PC-3 (cell line): ENCODE data around the gene SEC63. TPM values are rescaled to one million over a fixed set of nuclear protein-coding genes. Genes with fewer than 3 reads are reported as not detected.

Experiments
- ATAC-seq: fragments of 200-7000 bp; cut with Tn5 transposase; 2 replicates; pipeline ENCODE4 v1.9.1; 2020; ENCODE audit warnings: mild to moderate bottlenecking, moderate library complexity
- Bru-seq: library from RNA; stranded (reverse); fragments of 400-500 nt; gene quantifications from one replicate; lab custom pipeline; 2021; lab: Mats Ljungman, UMichigan
- BruChase-seq, 2 experiments: library from RNA; stranded (reverse); fragments of 400-500 nt; gene quantifications; one replicate each; lab custom pipeline; 2021; lab: Mats Ljungman, UMichigan
- BruUV-seq: library from RNA; stranded (reverse); fragments of 400-500 nt; replicated peaks from 2 replicates; lab custom pipeline; 2021; lab: Mats Ljungman, UMichigan
- CTCF ChIA-PET: fragments of 300-600 bp; sonication (Branson Sonifier 250); formaldehyde crosslinking; loops from one replicate; lab custom pipeline; 2022; ENCODE audit warnings: antibody characterized with exemption; lab: Charles Lee
- POLR2A ChIA-PET: fragments of 300-600 bp; sonication (Branson Sonifier 250); formaldehyde crosslinking; loops from one replicate; lab custom pipeline; 2022; ENCODE audit warnings: antibody characterized with exemption; ENCODE audit not compliant: unreplicated experiment; lab: Charles Lee
- DNase-seq: peaks from one replicate; pipeline ENCODE4 v3.0.0-alpha.2; 2015
- H2AFZ ChIP-seq: fragments of 300-600 bp; sonication (generic); 2 replicates; pipeline ENCODE4 v1.6.0; 2016; ENCODE audit warnings: antibody characterized with exemption, low read length
- H3F3A ChIP-seq: fragments of 300-600 bp; sonication (generic); one replicate; pipeline ENCODE4 v1.6.0; 2017; ENCODE audit warnings: antibody characterized with exemption, low read length, control low read depth, mild to moderate bottlenecking; ENCODE audit not compliant: unreplicated experiment
- H3K27ac ChIP-seq: fragments of 300-600 bp; sonication (generic); 2 replicates; pipeline ENCODE4 v1.5.1; 2016; ENCODE audit warnings: mild to moderate bottlenecking, low read length
- H3K27me3 ChIP-seq: fragments of 300-600 bp; sonication (generic); 2 replicates; pipeline ENCODE4 v1.6.1; 2016; ENCODE audit warnings: low read length, mixed read lengths
- H3K36me3 ChIP-seq: fragments of 300-600 bp; sonication (generic); 2 replicates; pipeline ENCODE4 v1.6.1; 2016; ENCODE audit warnings: low read depth, mixed run types, low read length, mixed read lengths
- H3K4me1 ChIP-seq: fragments of 300-600 bp; sonication (generic); 2 replicates; pipeline ENCODE4 v1.5.1; 2016; ENCODE audit warnings: low read length; ENCODE audit not compliant: insufficient read depth
- H3K4me2 ChIP-seq: fragments of 300-600 bp; sonication (generic); 2 replicates; pipeline ENCODE4 v1.6.0; 2016; ENCODE audit warnings: low read length
- H3K4me3 ChIP-seq: fragments of 300-600 bp; sonication (generic); 2 replicates; pipeline ENCODE4 v1.5.1; 2016; ENCODE audit warnings: mild to moderate bottlenecking, low read length, mixed read lengths
- H3K79me2 ChIP-seq: fragments of 300-600 bp; sonication (generic); 2 replicates; pipeline ENCODE4 v1.6.1; 2017; ENCODE audit warnings: low read length, mixed read lengths
- H3K9ac ChIP-seq: fragments of 300-600 bp; sonication (generic); 2 replicates; pipeline ENCODE4 v1.6.0; 2016; ENCODE audit warnings: mild to moderate bottlenecking, low read length
- H3K9me2 ChIP-seq: fragments of 300-600 bp; sonication (generic); replicated peaks from 2 replicates; pipeline ENCODE4 v1.6.1; 2016; ENCODE audit warnings: mixed run types, low read length, mixed read lengths
- H3K9me3 ChIP-seq: fragments of 300-600 bp; sonication (generic); 2 replicates; pipeline ENCODE4 v1.6.1; 2016; ENCODE audit warnings: low read length, mixed read lengths
- H4K20me1 ChIP-seq: fragments of 300-600 bp; sonication (generic); 2 replicates; pipeline ENCODE4 v1.6.1; 2016; ENCODE audit warnings: low read length, mixed read lengths
- EZH2 ChIP-seq: fragments of 300-600 bp; sonication (generic); IDR thresholded peaks from one replicate; pipeline ENCODE4 v1.6.1; 2017; ENCODE audit warnings: antibody characterized with exemption, mild to moderate bottlenecking, low read length; ENCODE audit not compliant: unreplicated experiment
- EZH2phosphoT487 ChIP-seq: fragments of 300-600 bp; sonication (generic); IDR thresholded peaks from 2 replicates; pipeline ENCODE4 v1.6.1; 2018; ENCODE audit warnings: mild to moderate bottlenecking, antibody characterized with exemption, low read length, borderline replicate concordance
- intact Hi-C: fragments of 100-400 bp; cut with micrococcal nuclease; formaldehyde crosslinking; loops from 2 replicates; pipeline ENCODE4 v1.9.0; 2023
- long read RNA-seq: library from polyadenylated mRNA; unstranded; transcript quantifications from one replicate; pipeline ENCODE4 v2.0.0, GENCODE V29; 2021; ENCODE audit not compliant: unreplicated experiment
- total RNA-seq: library from RNA; depleted of rRNA; stranded (reverse); fragments of >200 nt; gene quantifications from 2 replicates; pipeline ENCODE4 v1.2.3, GENCODE V29; 2014; rRNA removed
- TF ChIP-seq, protein P1 (sequence below): fragments of 300-600 bp; sonication (generic); conservative IDR thresholded peaks from 2 replicates; pipeline ENCODE4 v1.5.1; 2017; ENCODE audit warnings: antibody characterized with exemption, low read depth, mild to moderate bottlenecking, low read length

The SEC63 gene, protein sequence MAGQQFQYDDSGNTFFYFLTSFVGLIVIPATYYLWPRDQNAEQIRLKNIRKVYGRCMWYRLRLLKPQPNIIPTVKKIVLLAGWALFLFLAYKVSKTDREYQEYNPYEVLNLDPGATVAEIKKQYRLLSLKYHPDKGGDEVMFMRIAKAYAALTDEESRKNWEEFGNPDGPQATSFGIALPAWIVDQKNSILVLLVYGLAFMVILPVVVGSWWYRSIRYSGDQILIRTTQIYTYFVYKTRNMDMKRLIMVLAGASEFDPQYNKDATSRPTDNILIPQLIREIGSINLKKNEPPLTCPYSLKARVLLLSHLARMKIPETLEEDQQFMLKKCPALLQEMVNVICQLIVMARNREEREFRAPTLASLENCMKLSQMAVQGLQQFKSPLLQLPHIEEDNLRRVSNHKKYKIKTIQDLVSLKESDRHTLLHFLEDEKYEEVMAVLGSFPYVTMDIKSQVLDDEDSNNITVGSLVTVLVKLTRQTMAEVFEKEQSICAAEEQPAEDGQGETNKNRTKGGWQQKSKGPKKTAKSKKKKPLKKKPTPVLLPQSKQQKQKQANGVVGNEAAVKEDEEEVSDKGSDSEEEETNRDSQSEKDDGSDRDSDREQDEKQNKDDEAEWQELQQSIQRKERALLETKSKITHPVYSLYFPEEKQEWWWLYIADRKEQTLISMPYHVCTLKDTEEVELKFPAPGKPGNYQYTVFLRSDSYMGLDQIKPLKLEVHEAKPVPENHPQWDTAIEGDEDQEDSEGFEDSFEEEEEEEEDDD
- total RNA-seq (12.2 and 16.0 TPM in 2 replicates), Bru-seq, nascent RNA (percentile 92 among the genes with signal in this experiment), BruChase-seq, experiment 1, labeled RNA remaining after a 6-hour chase (percentile 84 among the genes with signal in this experiment), BruChase-seq, experiment 2, labeled RNA remaining after a 2-hour chase (percentile 85 among the genes with signal in this experiment)
- long read RNA-seq, full-length matches to known transcripts: 101 of 225 reads
- long read RNA-seq, partial matches to known transcripts: 96 of 225 reads
- long read RNA-seq, other reads (novel, unspliced or antisense): 28 of 225 reads

DNA sequence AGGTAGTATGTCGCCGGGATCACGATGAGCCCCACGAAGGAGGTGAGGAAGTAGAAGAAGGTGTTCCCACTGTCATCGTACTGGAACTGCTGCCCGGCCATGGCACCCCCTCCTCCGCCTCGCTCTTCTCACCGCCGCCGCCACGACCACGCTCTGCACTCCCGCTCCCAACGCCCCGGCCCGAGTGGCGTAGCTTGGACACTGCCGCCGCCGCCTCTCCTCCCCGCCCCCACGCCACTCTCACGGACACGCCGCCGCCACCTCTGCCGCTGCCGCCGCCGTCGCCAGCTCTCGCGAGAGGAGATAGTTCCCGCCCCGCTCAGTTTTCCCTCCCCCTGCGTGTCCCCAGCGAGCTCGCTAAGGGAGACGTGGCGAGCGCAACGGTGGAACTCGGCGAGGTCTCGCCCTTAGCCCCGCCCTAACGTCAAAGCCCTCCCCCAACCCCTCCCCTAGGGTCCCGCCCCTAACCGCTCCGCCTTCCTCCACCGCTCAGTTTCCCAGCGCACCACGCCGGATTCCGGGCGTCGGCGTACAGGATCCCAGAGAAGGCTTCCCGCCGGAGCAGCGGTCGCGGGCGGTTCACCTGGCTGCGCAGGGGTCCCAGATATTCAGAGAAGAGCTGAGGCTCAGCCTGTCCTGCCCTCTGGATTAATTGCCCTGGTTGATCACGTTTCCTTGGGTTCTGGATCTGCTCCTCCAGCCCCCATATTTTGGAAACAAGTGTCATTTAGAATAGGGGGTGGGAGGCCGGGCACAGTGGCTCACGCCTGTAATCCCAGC is at the start of gene SEC63:
SEC63 (minus strand) TSS at position 300 of the 780 bp plus-strand sequence; CDS start at position 101, 199 bp downstream.
- Histone ChIP-seq H3K4me1 (peaks cover 19% of the 10 kb centered on the region), H3K9ac (peak within 1 kb of the TSS; percentile 96), H3F3A (no peaks in the 10 kb centered on the region), H3K9me2 (no peaks in the 10 kb centered on the region), H2AFZ (peak within 1 kb of the TSS; percentile 84), H3K79me2 (peaks cover 45% of the 10 kb centered on the region), H3K4me2 (peak within 1 kb of the TSS; percentile 92), H3K27ac (peak within 1 kb of the TSS; percentile 56), H3K9me3 (no peaks in the 10 kb centered on the region), H3K36me3 (no peaks in the 10 kb centered on the region), H4K20me1 (peaks cover 13% of the 10 kb centered on the region), H3K4me3 (peak within 1 kb of the TSS; percentile 95), H3K27me3 (no peaks in the 10 kb centered on the region)
- no TSS peak for BruUV-seq
- intact Hi-C loops: loop anchor here (10.0 kb wide), 1 partner anchor 63 kb away; no protein-coding TSS in a partner anchor
- ChIA-PET POLR2A (interaction anchor here (0.7 kb wide), 1 partner anchor 651 kb away, joined by 6 read pairs; no protein-coding TSS in a partner anchor), CTCF (no interaction called here)
- peak; percentile 92 for DNase-seq
- ATAC-seq: peak; percentile 92
- TF ChIP-seq, protein P1, sequence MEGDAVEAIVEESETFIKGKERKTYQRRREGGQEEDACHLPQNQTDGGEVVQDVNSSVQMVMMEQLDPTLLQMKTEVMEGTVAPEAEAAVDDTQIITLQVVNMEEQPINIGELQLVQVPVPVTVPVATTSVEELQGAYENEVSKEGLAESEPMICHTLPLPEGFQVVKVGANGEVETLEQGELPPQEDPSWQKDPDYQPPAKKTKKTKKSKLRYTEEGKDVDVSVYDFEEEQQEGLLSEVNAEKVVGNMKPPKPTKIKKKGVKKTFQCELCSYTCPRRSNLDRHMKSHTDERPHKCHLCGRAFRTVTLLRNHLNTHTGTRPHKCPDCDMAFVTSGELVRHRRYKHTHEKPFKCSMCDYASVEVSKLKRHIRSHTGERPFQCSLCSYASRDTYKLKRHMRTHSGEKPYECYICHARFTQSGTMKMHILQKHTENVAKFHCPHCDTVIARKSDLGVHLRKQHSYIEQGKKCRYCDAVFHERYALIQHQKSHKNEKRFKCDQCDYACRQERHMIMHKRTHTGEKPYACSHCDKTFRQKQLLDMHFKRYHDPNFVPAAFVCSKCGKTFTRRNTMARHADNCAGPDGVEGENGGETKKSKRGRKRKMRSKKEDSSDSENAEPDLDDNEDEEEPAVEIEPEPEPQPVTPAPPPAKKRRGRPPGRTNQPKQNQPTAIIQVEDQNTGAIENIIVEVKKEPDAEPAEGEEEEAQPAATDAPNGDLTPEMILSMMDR: no peak
- TF ChIP-seq EZH2: no peak
- TF ChIP-seq EZH2phosphoT487: no peak

DNA sequence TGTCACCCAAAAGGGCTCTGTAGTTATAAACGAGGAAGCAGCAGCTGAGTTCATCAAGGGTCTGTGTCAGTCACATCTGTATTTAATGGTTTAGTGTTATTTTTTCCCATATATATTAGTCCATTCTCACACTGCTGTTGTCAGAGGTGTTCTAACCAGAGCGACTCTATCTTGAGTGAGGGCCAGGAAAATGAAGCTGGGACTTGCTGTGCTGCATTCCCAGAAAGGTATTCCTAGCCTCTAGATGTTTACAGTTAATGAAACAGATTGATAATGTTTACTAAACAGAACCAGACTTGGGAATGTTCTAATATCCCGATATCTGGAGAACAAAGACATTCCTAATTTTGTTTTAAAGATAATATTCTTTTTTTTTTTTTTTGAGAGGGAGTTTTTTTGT is 48.0 kb upstream of the SEC63 start:
- Histone ChIP-seq H3K27me3 (no peaks in the 10 kb centered on the region), H3K79me2 (no peaks in the 10 kb centered on the region), H3F3A (no peaks in the 10 kb centered on the region), H3K4me3 (no peak overlapping the region), H3K4me1 (peaks cover 13% of the 10 kb centered on the region), H3K9ac (no peak overlapping the region), H3K36me3 (no peaks in the 10 kb centered on the region), H3K9me3 (no peaks in the 10 kb centered on the region), H2AFZ (no peak overlapping the region), H3K27ac (no peak overlapping the region), H3K4me2 (no peak overlapping the region), H4K20me1 (no peaks in the 10 kb centered on the region), H3K9me2 (no peaks in the 10 kb centered on the region)
- intact Hi-C loops: no loop called here
- POLR2A ChIA-PET: no interaction called here
- no TSS peak for BruUV-seq
- DNase-seq (no peak), ATAC-seq (no peak)
- TF ChIP-seq, protein P1: no peak
- no peak for TF ChIP-seq EZH2phosphoT487
- no peak for TF ChIP-seq EZH2
- CTCF ChIA-PET: no interaction called here
